Testis (tissue), 2 donors: ENCODE data around the gene DRC7.

Experiments used
- CTCF ChIP-seq, 3 experiments: fragments of 450-650 bp in 2 of 3; fragments of 200-600 bp in 1 of 3; sonication (generic) in 1 of 3; IDR thresholded peaks; one replicate each; pipeline ENCODE4 v1.5.1; 2016 to 2019; ENCODE audit warnings: antibody characterized with exemption in 3 of 3, mild to moderate bottlenecking in 2 of 3, moderate library complexity in 1 of 3
- POLR2A ChIP-seq: fragments of 450-650 bp; IDR thresholded peaks from one replicate; pipeline ENCODE4 v1.6.1; 2017; ENCODE audit warnings: antibody characterized with exemption, mild to moderate bottlenecking, moderate library complexity

GRCh38 chr16:57721356-57722209, 27.0 kb downstream of the DRC7 start:
- TF ChIP-seq CTCF (IDR thresholded peaks at IDR 0.05): no peak
- TF ChIP-seq POLR2A: no peak
